IPS-18c (cell line): ENCODE results near the gene B4GALNT1.
"Not testable (repeated sequence)": the region's sequence is repeated elsewhere in the genome, so short reads cannot be mapped to it uniquely, and the experiment has no call there.

Experiments used
- H3K4me3 ChIP-seq: 2 replicates; pipeline ENCODE4 v1.7.0; 2013; ENCODE audit warnings: low read depth, mild to moderate bottlenecking, low read length, moderate library complexity; ENCODE audit not compliant: insufficient read depth
- H3K9me3 ChIP-seq: one replicate; pipeline ENCODE4 v1.6.1; 2013; ENCODE audit warnings: mild to moderate bottlenecking, low read length, moderate library complexity; ENCODE audit not compliant: control insufficient read depth, insufficient read depth

The B4GALNT1 gene

DNA sequence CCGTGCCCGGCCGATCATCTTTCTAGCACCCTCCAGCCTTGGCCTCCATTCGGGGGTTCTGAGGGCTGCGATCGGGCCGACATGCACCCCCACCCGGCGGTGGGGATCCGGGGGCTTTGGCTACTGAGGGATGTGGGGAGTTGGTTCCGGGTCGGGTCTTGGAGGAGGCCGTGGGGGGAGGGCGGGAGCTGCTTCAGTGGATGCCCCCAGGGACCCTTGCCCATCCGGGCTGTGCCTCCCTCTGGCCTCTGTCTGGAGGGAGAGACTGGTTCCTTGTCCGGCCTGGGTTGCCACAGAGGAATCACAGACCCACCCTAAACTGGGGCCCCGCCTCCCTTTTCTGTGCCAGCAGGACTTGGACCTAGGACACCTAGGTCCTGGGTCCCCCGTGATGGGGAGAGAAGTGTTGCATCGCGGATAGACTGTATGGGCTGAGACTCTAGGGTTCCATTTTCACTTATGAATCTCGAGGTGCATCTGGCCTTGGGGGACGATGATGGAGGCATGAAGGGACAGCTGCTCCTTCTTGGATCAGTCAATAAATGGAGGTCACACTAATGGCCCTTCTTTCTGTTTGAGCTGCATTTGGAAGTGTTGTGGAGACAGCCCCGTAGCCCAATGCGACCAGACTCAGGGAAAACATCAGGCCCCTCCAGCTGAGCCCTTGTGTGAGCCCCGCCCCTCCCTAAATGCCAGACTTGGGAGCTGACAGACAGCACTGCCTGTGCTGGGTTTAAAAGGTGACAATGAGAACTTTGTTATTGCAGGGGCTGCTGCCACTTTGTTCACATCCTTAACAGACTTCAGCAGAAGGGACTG is 27.8 kb downstream of the B4GALNT1 start:
- Histone ChIP-seq H3K9me3 (peaks cover 2% of the 10 kb centered on the region), H3K4me3 (peak overlapping the region; percentile 78)

DNA sequence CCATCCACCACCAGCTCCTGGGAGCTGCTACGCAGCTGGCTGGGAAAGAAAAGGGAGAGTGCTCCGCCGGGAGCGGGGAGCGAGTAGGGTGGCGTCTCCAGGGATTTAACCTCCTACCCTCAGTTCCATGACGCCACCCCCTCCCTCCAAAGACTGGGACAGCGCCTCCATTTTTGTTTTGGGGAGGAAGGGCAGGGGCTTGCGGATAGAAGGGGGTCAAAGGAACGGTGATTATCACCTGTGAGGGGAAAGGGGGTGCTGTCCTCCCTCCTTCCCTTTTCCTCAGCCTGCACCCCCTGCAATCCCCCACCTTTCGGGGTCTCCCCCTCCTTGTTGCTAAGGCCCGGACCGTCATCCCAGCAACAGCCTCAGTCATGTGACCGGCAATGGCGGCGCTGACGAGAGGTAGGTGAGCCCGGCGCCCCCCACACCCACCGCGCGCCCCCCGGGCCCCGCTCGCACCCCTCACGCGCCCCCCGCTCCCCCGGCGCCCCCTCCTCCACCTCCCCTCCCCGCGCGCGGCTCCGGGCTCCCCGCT is 28.5 kb downstream of the B4GALNT1 start, which contains the start of gene DTX3:
Gene DTX3 (plus strand): TSS at position 371 of the 538 bp plus-strand sequence. CDS start 1,694 bp downstream, outside the sequence.
- Histone ChIP-seq H3K9me3 (peaks cover 2% of the 10 kb centered on the region), H3K4me3 (peak within 1 kb of the TSS; percentile 78)

DNA sequence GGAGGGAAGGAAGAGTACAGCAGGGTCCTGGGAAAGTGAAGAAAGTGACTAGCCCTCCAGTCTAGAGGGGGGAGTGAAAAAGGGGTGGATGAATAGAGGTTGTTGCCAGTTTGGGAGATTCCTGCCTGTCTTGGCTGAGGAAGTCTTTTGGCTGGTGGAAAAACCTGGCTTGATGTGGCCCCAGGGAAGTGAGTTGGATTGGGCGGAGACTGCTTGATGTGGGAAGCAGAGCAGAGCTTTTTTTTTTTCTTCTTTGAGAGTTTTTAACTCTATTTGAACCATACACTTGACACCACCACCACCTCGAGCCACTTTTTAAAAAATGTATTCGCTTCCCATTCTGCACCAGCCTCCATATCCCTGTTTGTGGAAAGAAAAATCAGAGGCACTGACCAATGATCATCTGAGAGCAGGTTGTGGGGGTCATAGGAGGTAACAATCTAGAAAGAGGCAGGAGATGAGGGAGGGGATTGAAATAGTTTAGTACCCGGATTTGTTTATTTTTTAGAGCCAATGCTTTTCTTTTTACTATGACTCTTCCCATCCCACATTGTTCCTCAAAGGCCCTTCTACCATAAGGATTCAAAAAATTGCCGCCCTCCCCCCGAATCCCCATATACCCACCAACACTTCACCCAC is 29.1 kb downstream of the B4GALNT1 start:
- H3K9me3 ChIP-seq, result peaks cover 2% of the 10 kb centered on the region
- peak overlapping the region; percentile 78 for H3K4me3 ChIP-seq

DNA sequence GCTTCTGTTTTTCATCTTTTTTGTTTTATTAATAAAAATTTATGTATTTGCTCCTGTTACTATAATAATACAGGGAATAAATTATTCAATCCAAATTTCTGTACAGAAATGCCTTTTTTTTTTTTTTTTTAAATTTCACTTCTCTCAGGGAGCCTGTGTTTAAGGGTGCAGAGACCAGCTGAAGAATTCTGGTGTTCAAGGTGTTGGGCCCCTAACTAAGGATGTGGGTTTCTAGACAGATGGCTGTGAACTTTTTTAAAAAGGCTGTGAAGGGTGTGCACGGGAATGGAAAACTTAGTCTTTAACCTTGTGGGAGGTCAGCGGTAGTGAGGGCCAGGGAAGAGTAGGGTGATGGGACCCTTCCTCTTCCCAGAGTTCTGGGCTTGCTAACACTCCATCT is 29.7 kb downstream of the B4GALNT1 start:
- no peak overlapping the region for H3K4me3 ChIP-seq

DNA sequence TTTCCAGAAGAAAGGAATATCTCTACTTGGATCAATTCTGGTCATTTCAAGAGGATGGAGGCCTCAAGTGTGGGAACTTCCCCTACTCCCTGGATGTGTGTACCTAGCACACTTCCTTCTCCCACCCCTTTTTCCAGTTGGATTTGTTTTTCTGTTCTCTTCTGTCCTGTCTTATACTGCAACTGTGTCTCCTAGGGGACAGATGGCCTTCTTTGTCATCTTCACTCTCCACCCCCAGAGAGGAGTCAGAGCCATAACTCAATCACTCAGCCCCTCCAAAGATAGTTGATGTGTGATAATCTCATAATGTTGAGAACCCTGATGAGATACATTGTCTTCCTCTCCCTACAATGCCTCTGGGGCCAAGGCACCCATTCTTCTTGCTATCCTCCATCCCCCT is 30.5 kb downstream of the B4GALNT1 start:
- no peaks in the 10 kb centered on the region for H3K9me3 ChIP-seq
- H3K4me3 ChIP-seq, result no peak overlapping the region

More for the DNA sequence above, 29.7 kb downstream of the B4GALNT1 start:
- H3K9me3 ChIP-seq, result peaks cover 2% of the 10 kb centered on the region

DNA sequence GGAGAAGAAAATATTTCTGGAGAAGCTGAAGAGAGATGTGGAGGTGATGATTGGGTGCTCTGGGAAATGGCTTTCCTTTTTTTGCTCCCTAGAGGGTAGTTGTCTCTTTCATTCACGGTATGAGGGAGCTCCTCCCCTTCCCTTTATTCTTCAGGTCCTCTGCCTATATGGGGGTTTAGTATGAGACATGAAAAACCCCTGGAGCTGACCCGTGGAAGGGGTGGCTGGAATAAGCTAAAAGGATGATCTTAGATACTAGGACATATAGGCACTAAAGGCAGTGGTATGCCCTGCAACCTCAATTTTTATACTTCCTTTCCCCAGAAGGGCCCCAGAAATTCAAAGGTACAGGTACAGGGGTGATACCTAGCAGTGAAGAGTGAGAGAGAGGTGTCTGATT is 32.6 kb downstream of the B4GALNT1 start:
- H3K9me3 ChIP-seq, result no peaks in the 10 kb centered on the region
- no peak overlapping the region for H3K4me3 ChIP-seq

DNA sequence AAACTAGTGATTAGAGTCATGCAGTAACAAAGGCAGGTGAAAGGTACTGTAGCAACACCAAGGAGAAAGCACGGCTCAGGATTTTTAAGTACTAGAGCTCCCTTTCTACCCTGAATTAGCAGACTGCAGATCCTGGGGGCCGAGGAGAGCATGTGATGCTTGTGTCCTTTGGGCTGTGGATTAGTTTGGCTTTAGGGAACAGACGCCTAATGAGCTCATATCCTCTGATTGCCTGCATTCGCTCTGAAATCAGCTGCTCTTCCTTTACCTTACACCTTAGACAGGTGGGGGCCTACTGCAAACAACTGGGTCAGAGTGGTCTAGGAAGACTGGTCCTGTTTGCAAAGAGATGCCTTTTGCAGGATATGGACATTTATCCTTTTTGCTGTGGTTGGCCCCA is 39.8 kb downstream of the B4GALNT1 start:
- Histone ChIP-seq H3K4me3 (no peak overlapping the region), H3K9me3 (no peaks in the 10 kb centered on the region)

DNA sequence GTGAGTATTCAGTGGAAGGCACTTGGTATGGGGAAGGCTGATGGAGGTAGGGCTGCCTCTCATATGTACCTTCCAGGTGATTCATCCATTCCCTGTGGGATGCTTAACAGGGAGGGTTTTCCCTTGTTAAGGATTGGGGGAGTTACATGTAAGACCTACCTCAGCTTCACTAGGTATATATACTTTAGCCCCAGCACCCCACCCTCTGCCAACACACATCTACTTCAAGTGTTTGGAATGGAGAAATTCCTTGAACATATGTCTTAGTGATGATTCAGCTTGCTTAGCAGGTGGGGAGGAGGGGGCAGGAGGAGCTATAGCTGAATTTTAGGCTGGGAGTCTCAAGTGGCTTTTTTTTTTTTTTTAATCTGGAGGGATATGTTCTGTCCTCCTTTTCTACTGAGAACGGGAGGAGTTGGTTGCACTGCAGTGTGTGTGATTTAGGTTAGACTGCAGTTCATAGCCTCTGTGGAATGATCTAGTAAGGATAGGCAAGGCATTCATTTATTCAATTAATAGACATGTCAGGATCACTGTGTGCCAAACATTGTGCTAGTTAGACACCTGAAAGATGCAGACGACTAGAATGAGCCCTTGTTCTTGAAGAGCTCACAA is 40.3 kb downstream of the B4GALNT1 start:
- no peak overlapping the region; the same call in 1 of the 2 replicates for H3K4me3 ChIP-seq
- H3K9me3 ChIP-seq, result no peaks in the 10 kb centered on the region

DNA sequence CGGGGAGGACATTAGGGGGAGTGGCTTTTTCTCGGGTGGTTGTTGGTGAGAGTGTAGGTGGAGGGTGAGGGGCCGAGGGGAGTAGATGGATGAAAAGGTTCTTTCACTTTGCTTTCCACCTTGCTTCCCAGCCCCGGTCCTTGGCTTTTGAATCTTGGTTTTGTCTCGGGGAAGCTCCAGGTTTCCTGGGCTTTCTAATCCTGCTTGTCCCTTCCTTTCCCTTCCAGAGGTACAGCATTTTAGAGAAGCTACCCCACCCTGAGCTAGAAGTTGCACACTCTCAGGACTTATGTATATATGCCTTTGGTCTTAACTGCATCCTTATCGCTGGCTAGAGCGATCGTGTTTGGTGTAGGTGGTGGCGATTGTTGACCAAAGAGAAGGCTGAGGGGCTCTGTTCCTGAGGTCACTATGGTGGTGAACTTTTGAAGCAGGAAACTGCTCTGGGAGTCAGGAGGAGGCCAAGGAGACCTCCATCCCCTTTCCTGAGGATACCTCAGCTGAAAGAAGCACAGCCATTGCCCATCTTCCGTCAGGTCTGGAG is 41.1 kb downstream of the B4GALNT1 start:
- peak overlapping the region; percentile 92 for H3K4me3 ChIP-seq
- no peaks in the 10 kb centered on the region for H3K9me3 ChIP-seq

DNA sequence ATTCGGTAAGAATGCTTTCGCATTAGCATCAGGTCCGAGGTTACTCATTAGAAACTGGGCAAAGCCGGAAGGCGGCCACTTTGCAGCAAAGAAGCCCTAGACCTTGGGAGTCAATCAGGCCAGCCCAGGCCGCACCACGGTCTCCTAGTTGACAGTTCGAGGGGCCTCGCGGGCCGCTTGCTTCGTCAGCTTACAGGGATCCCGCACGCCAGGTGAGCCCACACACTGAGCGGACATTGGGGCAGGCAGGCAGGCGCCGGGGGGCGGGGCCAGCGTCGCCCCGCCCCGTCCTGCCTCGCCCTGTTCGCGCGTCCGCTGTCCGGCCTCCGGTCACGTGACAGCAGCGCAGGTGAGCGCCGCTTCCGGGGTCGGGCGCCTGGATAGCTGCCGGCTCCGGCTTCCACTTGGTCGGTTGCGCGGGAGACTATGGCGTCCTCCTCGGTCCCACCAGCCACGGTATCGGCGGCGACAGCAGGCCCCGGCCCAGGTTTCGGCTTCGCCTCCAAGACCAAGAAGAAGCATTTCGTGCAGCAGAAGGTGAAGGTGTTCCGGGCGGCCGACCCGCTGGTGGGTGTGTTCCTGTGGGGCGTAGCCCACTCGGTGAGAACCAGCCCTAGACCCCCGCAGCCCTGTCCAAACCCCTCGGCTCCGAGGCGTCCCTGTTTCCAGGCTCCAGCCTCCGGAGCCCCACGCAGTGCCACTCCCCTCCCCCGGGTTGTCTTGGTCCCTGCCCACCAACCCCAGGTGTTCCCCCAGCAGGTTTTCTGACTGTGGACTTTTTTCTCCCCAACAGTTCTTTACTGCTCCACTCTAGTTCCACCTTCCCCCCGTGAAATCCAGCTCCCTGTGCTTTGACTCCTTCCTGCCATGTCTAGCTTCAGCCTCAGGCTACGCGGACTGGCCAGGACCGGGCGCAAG is 41.9 kb downstream of the B4GALNT1 start, which contains the start of gene PIP4K2C:
Gene PIP4K2C (plus strand): TSS at position 329 of the 918 bp plus-strand sequence. CDS start 98 bp downstream, at position 427.
- Histone ChIP-seq H3K4me3 (peak within 1 kb of the TSS; percentile 92), H3K9me3 (no peaks in the 10 kb centered on the region)

DNA sequence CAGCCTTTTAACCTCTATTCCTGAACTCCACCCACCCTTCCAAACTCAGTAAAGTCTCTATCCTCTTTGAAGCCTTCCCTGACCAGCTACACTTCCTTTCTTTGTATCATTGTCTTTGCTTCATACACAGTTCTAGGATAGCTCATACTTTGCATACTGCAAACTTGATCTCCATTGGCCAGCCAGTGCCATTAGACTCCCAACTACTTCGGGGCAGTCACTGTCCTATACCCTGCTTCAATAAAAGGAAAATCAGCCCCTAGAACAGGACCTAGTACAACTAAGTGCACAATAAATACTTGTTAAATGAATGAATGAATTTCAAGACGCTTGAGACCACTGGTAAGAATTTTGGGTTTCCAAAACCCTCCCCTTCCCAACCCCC is 42.5 kb downstream of the B4GALNT1 start:
- peak overlapping the region; percentile 92 for H3K4me3 ChIP-seq
- H3K9me3 ChIP-seq, result no peaks in the 10 kb centered on the region

DNA sequence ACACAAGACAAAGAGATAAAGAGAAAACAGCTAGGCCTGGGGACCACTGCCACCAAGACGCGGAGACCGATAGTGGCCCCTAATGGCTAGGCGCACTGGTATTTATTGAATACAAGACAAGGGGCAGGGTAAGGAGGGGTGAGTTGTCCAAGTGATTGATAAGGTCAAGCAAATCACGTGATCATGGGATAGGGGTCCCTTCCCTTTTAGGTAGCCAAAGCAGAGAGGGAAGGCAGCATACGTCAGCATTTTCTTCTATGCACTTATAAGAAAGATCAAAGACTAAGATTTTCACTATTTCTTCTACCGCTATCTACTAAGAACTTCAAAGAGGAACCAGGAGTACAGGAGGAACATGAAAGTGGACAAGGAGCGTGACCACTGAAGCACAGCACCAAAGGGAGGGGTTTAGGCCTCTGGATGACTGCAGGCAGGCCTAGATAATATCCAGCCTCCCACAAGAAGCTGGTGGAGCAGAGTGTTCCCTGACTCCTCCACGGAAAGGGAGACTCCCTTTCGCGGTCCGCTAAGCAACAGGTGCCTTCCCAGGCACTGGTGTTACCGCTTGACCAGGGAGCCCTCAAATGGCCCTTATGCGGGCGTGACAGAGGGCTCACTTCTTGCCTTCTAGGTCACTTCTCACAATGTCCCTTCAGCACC is 43.9 kb downstream of the B4GALNT1 start:
- H3K4me3 ChIP-seq, H3K9me3 ChIP-seq: not testable (repeated sequence)

DNA sequence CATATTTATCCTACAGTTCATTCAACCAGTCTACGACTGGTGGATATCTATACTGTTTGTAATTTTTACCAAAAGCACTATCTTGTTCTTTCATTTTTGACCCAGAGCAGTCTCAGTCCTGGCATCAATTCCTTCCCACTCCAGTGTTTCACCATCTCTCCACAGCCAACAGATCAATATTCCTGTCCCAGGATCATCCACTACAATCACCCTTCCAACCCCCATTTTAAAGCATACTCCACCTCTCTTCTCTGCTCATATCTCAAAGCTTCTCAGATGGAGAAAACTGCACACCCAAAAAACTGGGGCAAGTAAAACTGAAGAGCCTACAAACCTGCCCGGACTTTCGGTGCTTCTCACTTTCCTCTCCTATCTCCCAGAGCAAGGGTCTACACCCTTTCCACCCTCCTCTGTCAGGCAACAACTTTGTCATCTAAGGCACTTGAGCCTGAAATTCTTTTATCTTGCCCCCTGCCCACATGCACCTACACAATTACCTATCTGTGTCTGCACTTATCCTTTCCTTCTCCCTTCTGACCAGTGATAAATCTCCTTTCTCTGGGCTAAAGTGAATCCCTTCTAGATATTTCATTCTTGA is 46.1 kb downstream of the B4GALNT1 start:
- H3K9me3 ChIP-seq, result no peaks in the 10 kb centered on the region
- H3K4me3 ChIP-seq, result no peak overlapping the region

DNA sequence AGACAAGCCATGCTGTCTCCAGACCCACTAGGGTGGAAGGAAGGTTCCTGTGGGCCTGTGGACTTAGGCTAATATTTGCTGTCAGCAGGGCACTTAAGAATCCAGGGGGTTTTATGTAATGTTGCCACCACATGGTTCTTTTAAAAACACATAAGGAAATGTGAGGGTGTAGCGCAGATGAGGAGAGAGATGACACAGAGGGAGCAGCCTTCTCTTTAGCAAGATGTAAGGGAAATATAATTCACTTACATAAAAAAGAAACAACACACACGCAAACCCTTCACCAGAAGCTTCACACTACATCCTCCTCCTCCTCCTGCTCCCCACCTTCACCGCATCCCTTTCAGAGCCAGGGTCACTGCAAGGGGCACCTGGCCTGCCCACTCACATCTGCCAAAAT is 46.9 kb downstream of the B4GALNT1 start:
- Histone ChIP-seq H3K4me3 (no peak overlapping the region), H3K9me3 (no peaks in the 10 kb centered on the region)

DNA sequence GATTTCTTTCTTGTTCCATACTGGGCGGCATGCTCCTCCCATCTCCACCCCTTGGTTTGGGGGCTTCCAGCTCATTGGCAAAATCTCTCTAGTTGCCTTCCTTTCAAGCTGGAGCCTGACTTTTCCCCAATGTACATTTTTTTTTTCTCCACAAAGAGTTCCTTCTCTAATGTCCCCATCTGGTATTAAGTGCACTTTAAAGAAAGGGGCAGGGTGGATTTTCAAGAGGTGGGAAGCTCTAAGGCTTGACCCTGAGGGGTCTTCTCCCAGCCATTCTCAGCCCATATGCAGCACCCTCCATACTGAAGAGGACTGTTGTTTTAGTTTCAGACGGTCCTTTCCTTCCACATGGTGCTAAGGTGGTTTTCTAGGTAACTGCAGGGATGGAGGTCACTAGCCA is 47.8 kb downstream of the B4GALNT1 start:
- H3K4me3 ChIP-seq, result no peak overlapping the region
- H3K9me3 ChIP-seq, result no peaks in the 10 kb centered on the region

DNA sequence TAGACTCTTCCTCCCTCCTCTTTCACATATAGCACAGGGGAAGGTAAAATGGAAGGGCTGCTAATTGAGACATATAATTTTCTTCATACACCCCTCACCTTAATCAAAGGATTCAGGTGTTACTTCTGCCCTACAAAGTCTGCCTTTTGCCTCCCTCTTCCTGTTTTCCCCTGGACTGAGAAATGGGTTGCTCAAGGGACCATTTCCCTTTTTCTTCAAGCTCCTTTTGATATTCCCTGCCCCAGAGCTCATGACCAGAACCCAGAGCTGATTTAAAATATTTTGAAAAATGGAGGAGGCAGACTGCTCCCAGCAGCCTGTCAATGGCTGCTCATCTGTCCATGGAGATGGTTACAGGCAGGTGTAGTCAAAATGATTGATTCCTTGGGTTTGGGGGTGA is 48.3 kb downstream of the B4GALNT1 start:
- H3K9me3 ChIP-seq, result no peaks in the 10 kb centered on the region
- no peak overlapping the region for H3K4me3 ChIP-seq
